Activated CD8-positive, alpha-beta memory T cell treated with anti-CD3 and anti-CD28 coated beads for 4 hours (primary cell): ENCODE data around the gene EN2.

Source experiments
- DNase-seq, 2 donors: peaks; one replicate each; pipeline ENCODE4 v3.0.0-alpha.2; 2020; ENCODE audit warnings: low read depth in 2 of 2

EN2 gene

DNA sequence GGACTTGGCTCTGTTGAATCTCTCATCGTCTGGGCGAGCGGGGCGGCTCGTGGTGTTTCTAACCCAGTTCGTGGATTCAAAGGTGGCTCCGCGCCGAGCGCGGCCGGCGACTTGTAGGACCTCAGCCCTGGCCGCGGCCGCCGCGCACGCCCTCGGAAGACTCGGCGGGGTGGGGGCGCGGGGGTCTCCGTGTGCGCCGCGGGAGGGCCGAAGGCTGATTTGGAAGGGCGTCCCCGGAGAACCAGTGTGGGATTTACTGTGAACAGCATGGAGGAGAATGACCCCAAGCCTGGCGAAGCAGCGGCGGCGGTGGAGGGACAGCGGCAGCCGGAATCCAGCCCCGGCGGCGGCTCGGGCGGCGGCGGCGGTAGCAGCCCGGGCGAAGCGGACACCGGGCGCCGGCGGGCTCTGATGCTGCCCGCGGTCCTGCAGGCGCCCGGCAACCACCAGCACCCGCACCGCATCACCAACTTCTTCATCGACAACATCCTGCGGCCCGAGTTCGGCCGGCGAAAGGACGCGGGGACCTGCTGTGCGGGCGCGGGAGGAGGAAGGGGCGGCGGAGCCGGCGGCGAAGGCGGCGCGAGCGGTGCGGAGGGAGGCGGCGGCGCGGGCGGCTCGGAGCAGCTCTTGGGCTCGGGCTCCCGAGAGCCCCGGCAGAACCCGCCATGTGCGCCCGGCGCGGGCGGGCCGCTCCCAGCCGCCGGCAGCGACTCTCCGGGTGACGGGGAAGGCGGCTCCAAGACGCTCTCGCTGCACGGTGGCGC lies at the start of gene EN2:
EN2 (plus strand) TSS at position 19 of the 767 bp plus-strand sequence; CDS start at position 268, 249 bp downstream.
- no peak for DNase-seq

DNA sequence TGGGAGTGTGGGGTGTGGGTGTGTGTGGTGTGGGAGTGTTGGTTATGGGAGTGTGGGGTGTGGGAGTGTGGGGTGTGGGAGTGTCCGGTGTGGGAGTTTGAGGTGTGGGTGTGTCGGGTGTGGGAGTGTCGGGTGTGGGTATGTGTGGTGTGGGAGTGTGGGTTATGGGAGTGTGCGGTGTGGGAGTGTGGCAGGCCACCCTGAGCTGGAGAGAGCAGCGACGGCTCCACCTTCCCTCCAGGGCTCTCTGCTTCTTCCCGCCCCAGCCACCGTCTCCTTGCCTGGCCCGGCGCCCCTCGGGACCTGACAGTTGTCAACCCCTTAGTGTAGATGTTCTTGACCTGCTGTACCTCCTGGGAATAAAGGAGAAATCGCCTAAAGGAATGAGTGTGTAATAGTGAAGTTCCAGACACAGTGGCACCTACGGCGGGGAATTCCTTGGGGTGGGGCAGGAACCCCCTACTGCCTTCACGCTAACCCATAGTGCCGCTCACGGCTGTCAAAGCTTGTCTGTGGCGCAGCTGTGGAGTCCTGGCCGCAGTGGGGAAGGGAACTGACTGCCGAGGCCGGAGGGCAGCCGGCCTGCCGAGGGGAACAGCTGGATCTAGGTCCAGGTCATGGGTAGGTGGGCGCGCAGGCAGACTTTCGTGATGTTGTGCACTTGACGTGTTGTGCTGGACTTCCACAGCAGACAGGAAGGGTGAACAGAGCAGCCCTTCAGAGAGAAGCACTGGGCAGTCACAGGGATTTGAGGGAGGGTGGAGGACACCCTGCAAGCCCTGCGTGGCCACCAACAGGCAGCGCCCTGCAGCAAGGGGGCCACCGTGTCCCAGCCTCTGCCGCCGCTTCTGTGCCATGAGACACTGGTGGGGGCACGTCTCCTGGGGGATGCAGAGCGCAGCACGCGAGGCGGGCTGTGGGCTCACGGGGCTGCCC lies 49.0 kb upstream of the EN2 start:
- no peak for DNase-seq

DNA sequence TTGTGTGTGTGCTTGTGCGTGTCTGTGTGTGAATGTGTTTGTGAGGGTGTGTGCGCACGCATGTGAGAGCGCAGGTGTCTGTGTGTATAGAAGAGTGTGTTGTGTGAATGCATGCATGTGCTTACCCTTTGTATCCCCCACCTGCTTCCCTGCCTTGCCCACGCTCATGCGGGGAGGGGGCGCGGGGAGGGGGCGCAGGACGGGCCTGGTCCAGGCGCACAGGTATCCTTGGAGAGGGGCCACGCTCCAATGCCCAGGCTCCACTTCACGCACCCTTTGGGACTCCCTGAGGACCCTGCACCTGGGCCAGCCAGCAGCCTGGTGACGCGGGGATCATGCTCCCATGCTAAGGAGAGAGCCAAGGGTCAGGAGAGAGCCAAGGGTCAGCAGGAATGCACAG lies 47.9 kb upstream of the EN2 start:
- DNase-seq: no peak

DNA sequence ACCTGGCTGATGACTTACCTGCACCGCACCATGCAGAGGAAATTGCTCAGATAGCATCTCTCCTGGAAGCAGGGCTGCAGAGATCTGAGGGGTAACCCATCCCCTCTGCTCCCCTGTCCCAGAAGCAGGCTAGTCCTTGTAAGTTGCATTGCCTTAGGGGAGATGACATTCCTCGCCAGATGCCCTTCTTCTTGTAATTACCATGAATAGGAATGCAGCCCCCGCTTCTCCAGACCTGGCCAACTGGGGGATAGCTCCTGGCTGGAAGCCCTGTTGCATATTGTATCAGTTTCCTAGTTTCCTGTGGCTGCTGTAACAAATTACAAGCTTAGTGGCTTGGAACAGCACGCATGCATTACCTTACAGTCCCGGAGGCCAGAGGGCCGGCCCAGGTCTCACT lies 47.5 kb upstream of the EN2 start:
- DNase-seq: no peak

DNA sequence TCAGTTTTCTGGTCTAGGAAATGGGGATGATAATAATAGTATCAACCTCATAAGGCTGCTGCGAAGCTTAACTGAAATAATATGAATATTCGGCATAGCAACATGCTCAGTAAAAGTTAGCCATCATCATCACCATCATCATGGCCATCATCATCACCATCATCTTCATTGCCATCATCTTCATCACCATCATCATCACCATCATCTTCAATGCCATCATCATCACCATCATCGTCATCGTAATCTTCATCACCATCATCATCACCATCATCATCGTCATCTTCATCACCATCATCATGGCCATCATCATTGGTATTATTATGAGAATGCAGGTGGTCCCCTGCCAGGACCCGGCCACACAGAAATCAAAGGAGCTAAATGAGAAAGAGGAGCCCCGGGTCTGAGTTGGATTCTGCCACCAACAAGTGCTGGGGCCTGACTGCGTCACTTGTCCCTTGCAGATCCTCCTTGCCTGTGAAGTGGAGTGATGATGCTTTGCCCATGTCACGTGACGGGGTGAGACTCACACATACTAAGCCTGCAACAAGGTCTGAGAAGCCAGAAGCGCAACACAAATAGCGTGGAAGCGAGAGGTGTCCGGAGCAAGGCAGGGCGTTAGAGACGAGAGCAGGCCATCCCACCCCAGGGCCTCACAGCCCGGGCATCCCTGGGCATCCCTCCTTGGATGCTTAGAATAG lies 46.1 kb upstream of the EN2 start:
- no peak for DNase-seq

DNA sequence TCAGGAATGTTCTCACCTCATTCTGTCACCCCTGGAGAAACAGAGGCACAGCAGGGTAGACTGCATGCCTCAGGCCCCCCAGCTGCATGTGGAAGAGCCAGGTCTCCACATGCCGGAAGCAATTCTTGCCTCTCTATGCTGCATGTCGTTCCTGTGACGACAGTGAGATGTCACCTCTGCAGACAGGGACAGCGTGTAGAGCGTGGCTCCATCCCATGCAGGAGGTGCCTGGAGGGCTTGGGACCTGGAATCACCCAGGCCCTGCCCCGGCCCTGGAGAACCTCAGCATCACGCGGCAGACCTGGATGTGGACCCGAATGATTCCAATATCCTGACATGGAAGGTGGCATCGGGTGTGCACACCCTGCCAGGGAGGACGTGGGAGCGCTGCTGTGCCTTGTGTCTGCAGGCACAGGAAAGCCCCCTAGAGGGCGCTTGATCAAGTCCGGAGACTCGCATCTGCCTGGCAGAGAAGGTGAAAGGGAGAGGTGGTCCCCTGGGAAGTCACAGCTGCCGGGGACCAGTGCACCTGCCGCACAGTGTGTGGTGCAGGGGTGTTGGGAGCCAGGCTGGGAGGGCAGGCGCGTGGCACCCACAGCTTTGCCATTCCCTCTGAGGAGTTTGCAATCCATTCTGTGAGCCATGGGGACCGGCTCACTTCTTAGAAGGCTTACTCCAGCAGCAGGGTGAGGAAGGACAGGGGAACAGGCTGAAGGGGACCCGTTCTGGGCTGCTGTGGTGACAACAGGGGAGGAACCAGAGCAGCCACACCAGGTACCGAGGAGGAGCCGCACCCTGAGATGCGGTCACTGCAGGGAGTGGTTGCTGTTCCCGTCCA lies 45.3 kb upstream of the EN2 start:
- DNase-seq: no peak

DNA sequence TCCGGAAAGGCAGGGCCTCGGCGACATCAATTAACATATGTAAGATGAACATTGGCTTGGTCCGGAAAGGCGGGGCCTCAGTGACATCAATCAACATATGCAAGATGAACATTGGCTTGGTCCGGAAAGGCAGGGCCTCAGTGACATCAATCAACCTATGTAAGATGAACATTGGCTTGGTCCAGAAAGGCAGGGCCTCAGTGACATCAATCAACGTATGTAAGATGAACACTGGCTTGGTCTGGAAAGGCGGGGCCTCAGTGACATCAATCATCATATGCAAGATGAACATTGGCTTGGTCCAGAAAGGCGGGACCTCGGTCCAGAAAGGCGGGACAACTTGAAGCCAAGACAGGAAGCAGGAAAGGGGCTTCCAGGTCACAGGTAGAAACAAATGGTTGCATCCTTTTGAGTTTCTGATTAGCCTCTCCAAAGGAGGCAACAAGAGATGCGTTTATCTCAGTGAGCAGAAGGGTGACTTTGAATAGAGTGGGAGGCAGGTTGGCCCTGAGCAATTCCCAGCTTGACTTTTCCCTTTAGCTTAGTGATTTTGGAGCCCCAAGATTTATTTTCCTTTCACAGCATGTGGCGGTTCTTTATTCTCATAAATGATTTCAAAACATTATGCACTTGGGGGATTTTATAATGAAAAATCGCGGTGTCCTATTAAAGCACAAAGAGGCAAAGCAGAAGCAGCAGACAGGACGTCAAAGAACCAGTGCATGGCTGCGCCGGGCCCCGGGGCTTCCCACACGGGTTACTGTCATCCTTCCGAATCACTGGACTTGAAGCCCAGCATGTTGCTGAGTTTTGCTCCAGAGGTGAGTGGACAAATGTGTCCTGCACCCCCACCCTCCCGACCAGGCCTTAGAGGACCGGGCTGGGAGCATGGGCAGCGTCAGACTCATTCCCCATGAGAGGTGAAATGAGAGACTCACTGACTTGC lies 43.1 kb upstream of the EN2 start:
- no peak for DNase-seq

DNA sequence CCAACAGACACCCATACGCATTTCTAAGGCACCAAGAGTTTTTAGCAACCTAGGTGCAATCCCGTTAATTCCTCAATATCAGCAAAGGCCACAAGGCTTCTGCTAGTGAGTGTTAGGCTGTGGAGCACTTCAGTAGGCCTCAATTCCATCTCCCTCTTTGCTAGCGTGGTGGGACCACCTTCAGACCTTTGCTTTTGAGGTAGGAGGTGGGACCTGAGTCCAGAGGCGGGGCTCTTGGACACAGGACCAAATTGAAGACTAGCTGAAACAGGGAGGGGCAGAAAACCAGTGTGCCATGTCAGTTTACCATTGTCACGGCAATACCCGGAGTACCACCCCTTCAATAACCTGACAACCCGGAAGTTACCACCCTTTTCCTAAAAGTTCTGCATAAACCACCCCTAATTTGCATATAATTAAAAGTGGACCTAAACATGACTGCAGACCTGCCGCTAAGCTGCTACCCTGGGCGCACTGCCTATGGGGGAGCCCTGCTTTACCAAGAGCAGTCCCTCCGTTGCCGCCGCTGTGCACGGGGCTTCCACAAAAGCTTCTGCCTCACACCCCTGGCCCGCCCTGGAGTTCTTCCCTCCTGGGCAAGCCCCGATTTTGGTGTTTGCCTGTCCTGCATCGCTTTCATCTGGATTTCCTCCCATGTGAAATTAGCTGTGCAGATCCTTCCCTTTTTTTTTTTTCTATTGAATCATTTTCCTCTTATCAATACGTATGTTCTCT lies 41.1 kb upstream of the EN2 start:
- DNase-seq: no peak

DNA sequence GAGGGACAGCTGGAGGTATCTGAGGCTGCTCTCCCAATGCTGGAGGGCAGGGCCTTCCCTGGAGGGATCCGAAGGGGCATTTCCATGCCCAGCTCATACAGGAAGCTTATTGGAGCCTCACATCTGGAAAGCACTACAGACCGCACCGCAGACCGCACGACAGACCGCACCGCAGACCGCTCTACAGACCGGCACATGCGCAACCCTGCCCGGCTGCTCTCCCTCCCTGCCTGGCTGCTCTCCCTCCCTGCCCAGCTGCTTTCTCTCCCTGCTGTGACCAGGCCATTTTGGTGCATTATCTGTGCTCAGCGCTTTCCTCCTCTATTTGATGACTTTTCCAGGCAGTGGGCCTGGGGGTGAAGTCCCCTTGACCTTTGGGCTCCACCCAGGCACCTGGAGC lies 39.6 kb upstream of the EN2 start:
- DNase-seq: no peak

DNA sequence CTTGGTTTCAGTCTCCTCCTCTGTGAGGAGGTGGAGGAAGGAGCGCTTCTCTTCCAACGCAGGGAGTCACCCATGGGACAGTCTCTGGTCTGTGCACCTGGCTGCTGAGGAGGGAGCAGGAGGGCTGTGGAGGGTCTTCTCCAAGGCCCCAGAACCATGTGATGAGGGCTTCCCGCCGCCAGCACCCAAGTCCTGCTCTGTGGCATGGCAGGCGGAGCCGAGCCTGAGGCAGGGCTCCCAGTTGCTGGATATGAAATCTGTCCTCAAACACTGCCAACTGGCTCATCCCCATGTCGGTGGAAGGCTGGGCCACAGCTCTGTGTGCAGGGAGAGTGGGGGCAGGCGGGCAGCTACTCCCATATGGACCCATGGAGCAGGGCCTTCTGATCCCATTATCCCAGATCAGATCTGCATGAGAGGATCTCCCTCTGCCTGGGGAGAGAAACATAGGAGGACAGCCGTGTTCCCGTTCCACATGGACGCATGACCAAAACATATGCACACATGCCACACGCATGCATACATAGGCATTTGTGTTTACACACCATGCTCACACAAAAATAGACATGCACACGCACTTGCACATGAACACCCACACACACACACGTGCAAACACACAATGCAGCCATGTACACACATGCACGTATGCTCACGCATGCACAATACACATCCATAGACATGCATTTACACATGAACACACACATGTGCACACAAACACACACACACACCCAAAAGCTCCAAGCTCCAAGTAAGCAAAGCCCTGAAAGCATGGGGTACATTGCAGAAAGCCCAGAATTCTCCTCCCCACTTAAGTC lies 38.8 kb upstream of the EN2 start:
- no peak for DNase-seq

DNA sequence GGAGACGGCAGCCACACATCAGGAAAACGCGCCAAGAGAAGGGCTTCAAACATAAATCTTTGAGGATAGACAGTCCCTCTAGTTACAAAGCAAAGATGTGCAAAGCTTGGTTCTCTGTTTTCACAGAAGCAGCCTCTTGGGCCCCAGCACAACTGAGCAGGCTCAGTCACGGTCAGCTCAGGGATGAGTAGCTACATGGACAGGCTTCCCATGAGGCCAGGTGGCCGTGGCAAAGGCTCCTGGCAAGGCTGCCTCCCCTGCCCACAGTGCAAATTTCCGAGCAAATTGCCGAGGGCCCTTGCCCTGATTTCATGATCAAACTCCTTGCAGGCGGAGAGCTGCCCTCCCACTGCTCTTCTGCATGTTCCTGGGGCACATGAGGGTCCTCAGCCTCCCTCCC lies 37.8 kb upstream of the EN2 start:
- DNase-seq: no peak

DNA sequence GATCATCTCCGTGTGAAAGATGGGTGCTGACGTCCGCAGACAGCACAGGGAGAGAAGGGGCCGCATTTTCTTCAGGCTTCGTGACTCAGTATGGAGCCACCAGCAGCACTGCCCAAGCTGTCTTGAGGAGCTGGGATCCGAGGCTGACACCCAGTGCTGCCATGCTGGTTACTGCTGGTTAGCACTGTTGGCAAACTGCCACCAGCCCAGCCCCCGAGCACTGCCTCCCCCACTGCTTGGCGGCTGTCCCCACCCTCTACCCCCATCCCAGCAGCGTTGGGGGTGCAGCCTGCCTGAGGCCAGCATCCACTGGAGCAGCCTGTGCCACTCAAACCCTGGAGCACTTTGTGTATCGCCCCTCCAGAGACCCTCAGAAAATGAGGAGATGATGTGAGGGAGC lies 35.8 kb upstream of the EN2 start:
- no peak for DNase-seq

DNA sequence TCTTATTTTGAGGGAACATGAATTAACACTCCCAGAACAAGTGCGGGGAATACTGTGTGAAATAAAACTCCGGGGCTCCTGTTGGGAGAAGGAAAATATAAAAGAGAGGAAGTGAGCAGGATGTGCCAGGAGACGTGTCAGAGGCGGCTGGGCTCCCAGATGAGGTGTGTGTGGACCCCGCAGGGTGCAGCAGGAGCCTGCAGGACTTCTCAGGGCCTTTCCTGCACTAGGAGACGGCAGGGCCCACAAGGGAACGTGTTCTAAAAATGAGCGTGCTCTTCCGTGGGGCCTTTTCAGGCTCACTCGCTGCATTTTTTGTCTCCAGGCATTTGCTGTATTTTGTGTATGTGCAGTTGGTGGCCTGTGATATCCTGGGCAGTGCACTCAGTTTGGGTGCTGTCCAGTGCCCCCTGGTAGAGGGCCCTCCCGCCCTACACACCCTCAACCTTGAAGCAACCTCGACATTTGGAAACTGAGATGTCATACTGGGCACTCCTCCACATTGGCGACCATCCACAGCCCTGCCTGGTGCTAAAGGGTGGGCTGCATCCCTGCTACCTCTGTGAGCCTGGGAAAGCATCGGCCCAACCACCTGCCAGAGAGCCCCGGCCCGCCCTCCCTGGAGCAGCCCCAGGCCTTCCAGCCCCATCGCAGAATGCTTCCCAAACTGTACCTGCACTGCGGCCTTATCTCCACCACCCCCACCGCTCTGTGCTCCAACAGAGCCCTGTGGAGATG lies 35.2 kb upstream of the EN2 start:
- no peak for DNase-seq

DNA sequence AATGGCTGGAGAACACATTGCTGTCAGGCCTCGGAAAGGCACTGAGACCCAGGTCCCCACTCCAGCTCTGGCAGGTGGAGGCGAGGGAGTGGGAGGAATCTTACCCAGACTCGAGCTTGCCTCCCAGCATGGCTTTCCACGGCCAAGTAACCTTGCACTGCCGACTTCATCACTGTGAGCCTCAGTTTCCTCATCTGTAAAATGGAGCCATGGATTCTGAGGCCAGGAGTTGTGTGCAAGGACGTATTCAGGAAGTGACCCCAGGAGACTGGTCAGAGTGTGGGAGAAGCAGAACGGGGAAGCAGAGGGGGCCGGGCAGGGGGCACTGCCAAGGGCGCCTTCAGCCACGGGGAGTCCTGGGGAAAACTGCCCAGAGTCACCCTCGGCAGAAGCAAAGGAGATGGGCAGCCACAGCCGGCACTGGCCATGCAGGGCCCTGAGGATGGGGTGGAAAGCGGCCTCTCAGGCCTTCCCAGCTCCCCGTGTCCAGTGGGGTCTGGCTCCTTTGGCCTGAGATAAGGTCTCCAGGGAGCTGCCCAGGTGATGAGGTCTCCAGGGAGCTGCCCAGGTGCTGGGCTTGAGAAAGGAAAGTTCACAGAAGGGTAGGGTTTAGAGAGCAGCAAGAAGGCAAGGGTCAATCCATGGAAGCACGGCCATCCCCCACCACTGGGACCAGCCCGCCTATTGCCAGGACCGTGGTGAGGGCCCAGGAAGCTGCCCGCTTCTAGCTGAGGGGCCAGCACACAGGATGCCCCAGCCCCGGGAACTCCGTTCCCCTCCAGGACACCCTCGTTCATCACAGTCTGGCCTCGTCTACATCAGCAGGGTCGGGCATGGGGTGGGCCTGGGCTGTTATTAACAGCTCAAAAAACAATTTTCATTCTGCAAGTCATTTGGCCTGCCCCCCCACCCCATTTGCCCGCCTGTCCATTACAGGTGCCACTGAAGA lies 34.3 kb upstream of the EN2 start:
- DNase-seq: no peak

DNA sequence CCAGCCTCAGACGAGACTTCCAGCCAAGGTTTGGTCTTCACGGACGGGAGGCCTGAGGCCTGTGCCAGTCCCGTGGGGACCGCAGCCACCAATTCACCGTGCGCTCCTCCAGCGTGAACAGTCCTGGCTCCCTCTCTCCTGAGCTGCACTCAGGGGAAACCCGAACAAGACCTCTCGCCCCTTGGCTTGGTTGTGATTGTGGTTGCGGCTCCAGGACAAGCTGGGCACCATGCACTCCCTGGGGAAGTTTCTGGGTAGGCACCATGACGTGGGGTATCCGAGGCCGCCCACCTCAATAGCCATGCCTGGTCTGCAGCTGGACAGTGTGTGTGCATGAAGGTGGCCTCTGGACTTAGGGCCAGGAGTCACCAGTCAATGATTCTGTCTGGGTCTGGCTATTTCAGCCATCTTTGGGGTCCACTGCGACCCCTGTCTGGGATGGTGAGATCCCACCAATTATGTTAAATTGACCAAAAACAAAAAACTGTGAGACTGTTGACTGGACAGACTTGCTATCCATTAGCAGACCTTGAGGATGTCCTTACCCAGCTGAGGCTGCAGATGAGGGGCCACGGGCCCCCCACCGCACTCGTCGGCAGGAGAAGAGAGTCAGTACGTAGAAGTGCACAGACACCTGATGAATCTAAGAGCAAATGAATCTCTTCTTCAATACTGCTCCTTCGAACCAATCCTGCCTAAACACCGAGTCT lies 33.5 kb upstream of the EN2 start:
- DNase-seq: no peak

DNA sequence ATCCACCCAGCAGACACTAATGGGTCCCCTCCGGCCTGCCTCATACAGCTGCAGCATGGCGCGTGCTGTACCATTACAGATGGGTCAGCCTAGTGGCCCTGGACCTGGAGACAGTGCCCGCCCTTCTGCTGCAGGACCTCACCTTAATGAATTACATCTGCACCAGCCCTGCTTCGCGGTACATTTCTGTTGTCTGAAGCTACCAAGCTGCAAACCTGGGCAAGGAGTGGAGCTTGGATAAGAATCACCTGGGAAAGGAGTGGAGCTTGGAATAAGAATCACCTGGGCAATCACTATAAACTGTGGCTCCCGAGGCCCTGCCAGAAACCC lies 33.0 kb upstream of the EN2 start:
- no peak for DNase-seq
